Erythroblast (primary cell): ENCODE measurements around the gene ADGRV1.
"Not testable (repeated sequence)": the region's sequence is repeated elsewhere in the genome, so short reads cannot be mapped to it uniquely, and the experiment has no call there.

ENCODE experiments used
- DNase-seq, 2 experiments: peaks; one replicate each; lab custom pipeline; 2025; lab: John Stamatoyannopoulos, UW
- GATA1 ChIP-seq: IDR thresholded peaks from 2 replicates; pipeline ENCODE4 v1.6.1; 2011; ENCODE audit warnings: low read depth, mild to moderate bottlenecking, control low read depth, low read length, moderate library complexity
- POLR2A ChIP-seq: IDR thresholded peaks from 2 replicates; pipeline ENCODE4 v1.6.1; 2011; ENCODE audit warnings: mild to moderate bottlenecking, low read length

ADGRV1 gene

DNA sequence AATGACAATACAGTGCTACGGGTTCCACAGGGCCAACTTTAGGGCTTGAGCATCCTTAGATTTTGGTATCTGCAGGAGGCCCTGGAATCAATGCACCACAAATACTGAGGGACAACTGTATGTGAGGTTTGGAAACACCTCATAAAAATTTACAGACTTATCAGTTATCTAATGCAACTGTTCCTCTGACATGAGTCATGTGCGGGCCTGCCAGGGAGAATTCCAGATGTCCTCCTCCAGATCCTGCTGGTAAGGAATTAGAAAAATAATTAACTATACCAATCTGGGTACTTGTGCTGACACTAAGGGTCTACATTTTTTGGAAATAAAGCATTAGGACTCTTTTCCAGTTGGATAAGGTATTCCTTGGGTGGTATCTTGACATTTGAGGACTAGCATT lies 491.2 kb downstream of the ADGRV1 start:
- TF ChIP-seq POLR2A: no peak
- TF ChIP-seq GATA1: no peak
- DNase-seq: no peak

DNA sequence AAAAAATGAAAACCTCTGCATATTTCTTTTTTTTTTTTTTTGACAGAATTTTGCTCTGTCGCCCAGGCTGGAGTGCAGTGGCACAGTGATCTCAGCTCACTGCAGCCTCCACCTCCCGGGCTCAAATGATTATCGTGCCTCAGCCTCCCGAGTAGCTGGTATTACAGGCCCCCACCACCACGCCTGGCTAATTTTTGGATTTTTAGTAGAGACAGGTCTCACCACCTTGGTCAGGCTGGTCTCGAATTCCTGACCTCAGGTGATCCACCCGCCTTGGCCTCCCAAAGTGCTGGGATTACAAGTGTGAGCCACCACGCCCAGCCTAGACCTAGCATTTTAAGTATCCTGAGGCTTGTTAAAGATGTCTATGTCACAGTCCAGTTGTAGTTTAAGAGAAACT lies 493.8 kb downstream of the ADGRV1 start:
- DNase-seq: not testable (repeated sequence)

DNA sequence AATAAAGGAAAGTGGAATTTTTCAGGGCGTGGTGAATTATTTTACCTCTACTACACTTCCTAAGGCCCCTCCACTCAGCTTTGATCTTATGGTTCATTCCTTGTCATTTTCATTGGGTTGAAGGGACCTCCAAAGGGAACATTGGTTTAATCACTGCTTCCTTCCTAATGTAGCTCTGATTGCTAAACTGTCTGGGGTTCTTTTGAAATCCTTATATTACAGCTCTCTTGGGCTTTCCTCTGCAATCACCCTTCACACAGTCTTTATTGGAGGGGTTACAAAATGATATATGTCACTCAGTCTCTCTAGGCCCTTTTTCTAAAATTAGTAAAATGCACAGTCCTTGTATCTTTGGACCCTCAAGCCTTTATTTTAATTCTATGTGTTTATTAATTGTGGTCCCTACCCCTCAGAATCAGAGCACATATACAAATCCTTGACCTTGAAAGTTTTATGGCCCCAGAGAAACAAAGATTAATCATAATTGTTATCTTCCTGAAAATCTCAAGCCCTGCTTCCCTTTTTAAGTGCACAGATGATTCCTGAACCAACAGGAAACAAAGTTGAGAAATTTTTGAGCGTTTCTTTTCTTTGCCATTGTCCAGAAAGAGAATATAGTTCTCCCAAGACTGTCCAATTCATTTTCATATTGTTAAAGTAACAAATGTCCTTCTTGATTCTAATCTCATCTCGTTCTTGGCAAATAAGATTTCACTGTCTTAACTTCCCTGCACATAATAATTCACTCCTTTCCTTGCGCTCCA lies 494.6 kb downstream of the ADGRV1 start:
- TF ChIP-seq POLR2A: no peak
- TF ChIP-seq GATA1: no peak
- no peak for DNase-seq

DNA sequence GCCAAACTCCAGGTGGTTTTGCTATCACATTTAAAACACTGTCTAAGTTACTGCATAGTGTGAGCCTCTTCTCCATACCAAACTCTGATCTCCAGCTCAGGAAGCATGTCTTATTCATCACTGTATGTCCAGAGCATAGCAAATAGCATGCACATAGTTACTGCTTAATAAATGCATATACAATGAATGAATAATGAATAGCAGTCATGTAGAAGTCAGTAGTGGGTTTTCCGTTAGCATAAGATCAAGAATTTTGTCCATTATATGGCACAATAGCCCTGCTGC lies 495.1 kb downstream of the ADGRV1 start:
- no peak for DNase-seq
- no peak for TF ChIP-seq POLR2A

DNA sequence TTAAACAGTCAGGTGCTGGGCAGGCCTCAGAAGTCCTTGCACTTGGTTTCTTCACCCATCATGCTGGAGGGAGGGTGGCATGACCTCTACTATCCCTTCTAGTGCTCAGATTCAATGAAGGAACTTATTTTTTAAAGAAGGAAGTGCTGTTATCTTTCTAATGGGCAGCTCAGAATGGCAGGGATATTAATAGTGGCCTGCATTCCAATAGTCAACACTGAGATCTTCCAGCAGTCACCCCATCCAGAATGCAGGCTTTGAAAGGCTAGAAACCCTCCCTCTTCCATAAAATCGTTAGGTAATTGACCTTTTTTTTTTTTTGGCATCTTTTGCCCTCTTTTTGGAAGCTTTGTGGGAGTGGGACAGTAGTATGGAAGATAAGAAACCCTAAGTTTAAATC lies 499.6 kb downstream of the ADGRV1 start:
- TF ChIP-seq GATA1 (no peak), POLR2A (no peak)
- no peak for DNase-seq

DNA sequence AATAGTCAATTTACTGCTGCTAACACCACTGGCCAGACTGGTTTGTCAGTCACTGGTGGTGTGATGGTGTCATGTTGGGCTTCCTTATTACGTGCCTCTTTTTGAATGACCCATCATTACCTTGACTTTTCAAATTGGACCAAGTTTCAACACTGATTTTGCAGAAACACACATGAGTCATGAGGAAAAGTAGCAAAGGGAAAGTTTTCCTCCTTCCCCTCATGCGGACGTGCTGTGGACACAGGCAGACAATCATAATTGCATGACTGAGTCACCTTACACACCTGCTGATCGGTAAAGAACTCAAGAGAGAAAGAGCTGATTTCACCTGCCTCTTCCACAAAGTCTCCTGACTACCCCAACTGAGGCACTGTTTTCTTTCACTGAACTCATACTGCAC lies 500.0 kb downstream of the ADGRV1 start:
- DNase-seq: no peak
- no peak for TF ChIP-seq GATA1
- TF ChIP-seq POLR2A: no peak

DNA sequence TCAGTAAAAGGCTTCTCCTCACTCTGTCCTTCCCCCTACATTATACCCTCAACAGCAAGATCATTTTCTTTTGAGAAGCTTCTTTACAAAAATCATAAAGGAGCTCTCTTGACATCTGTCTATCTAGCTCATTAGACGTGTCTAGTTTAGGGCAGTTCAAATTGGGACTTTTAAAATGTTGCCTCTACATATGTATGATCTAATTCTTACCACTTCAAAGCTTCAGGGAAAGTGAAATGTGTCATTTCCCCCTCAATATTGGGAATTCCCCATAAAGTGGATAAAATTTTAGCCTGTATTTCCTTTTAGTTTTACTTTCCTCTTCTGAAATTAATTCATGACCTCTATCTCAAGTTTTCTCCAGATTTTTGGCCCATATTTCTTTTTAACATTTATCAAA lies 500.8 kb downstream of the ADGRV1 start:
- TF ChIP-seq POLR2A (no peak), GATA1 (no peak)
- DNase-seq: no peak

DNA sequence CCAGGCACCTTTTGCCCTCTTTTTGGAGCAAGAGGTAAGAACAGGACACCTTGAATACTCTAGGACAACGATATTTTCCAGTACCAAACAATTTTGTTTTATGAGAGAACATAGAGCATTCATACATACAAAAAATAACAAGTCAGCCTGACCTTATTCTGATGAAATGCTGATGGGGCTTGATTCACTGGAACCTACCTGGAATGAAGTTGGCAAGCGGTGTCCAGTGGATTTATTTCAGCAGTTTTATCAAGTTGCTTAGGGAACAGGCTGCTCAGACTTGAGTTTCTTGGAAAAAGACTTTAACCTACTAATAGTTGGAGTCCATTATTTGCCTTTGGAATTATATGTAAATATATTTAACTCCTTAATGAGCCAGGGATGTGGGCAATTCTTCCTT lies 502.5 kb downstream of the ADGRV1 start:
- DNase-seq: no peak
- TF ChIP-seq GATA1: no peak
- TF ChIP-seq POLR2A: no peak

DNA sequence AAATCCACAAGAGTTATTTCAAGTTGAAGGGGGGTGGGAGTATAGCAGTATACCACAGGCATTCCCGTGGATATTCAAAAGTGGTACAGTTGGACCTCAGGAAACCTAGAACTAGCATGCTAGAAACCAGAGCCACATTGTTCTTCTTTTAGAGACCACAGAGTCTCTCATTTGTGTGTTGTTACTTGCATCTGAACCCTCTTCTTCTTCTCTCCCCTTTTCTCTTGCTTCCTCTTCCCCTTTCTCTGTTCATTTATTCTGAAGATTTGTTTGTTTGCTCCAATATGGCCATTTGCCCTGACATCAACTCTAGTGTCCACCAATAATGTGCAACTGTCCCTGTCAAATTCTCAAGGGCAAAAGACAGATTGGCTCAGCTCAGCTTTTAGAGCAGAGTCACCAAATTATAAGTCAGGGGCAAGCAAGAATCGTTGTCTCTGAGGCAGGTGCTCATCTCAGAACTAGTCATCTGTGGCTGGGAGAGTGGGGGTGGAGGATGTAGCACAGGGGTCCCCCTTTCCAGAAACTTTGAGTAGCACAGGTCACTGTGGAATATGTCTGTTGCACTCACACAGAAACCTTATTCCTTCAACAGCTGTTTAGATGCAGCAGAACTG lies 503.5 kb downstream of the ADGRV1 start:
- no peak for DNase-seq
- TF ChIP-seq POLR2A: no peak
- TF ChIP-seq GATA1: no peak

DNA sequence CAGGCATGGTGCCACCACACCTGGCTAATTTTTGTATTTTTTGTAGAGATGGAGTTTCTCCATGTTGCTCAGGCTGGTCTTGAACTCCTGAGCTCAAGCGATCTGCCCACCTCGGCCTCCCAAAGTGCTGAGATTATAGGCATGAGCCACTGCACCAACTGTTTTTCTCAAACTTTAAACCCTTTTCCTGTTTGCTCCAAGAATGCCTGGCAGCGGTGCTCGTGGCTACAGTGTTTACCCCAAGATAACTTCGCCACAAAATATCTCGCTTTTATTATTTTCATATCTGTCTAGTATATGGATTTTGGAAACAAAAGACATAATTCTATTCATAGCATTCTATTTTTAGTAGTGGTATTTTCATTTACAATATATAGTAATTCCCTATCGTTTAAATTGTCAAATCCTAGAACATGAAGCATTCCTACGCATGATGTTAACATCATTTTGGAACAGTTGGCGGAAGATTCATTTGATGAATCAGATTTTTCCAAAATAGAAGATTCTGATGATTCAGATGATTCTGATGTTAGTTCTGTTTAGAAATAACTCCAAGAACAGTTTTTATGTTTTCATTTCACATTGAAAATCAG lies 504.6 kb downstream of the ADGRV1 start:
- DNase-seq: not testable (repeated sequence)

DNA sequence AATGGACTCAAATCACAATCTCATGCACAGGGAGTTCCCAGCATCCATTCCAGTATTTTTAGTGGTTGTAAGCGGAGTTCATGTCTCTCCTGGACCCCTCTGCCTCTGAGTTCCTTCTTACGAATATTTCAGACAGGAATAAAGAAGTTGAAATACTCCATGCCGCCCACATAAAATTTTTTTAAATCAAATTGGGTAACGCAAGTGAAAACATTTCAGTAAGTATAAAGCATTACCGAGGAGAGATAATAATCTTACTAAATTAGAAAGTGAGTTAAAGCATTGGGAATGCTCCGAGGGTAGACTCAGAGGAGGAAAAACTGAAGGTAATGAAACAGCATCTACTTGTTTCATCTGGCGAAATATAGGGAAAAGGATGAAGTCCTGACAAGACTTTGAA lies 506.9 kb downstream of the ADGRV1 start:
- DNase-seq: no peak
- TF ChIP-seq POLR2A (no peak), GATA1 (no peak)

DNA sequence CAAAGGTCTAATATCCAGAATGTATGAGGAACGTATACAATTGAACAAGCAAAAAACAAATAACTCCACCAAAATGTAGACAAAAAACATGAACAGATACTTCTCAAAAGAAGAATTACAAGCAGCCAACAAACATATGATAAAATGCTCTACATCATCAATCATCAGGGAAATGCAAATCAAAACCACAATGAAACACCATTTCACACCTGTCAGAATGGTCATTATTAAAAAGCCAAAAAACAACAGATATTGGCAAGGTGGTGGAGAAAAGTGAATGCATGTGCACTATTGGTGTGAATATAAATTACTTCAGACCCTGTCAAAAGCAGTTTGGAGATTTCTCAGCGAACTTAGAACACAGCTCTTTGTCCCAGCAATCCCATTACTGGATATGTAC lies 510.8 kb downstream of the ADGRV1 start:
- DNase-seq: no peak
- TF ChIP-seq GATA1: no peak
- no peak for TF ChIP-seq POLR2A

DNA sequence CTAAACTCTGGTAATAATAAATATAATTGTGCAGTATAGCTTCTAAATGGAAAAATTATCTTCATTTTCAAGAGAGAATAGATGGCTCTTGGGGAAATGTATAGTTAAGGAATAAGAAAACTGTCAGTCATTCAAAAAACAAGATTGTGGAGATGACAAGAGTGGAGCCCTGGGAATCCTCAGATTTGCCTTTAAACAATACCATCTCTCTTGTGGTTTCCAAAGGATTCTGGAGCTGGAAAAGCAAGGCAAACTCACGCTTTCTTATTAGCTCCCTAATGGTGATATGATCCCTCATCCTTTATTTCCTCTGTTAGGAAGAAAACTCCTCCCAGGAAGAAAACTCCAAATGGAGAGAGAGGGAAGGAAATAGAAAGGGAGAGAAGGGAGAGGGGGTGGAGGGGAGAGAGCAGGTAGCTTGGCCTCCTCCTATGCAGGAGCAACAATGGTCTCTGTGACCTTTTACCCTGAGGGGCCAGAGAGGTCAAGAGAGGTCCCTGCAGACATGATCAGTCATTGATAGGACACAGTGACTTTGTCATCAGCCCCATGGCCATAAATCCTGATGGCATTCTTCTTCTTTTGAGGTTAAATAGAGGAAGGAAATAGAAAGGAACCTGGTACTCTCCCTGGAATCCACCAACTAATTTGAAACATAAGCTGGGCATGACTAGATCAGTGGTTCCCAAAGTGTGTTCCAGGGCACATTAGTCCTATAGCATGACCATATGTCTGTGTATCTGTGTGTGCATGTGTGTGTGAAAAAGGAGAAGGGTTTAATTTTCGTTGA lies 512.4 kb downstream of the ADGRV1 start:
- no peak for TF ChIP-seq GATA1
- no peak for TF ChIP-seq POLR2A
- DNase-seq: no peak

DNA sequence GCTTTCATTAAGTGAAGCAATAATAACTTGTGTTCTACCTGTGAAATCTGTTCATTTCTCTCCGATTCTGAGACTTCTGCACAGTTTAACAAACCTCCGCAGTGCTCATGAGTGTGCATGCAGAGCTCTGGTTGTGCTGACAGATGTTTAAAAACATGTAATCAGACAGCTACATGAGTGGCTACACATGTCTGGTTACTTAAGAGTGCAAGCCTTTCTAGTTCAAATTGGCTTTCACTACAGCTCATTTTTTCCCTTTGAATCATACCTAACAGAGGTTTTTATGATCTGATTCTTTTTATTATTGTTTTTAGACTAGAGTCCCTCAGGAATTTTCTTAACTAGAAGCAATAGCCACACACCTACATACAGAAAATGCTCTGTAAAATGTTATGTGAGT lies 514.3 kb downstream of the ADGRV1 start:
- no peak for DNase-seq
- no peak for TF ChIP-seq POLR2A
- no peak for TF ChIP-seq GATA1
